DND-41 (cell line): ENCODE data around the gene CYP2A13.

ENCODE experiments used
- EZH2 ChIP-seq: IDR thresholded peaks from 3 replicates; pipeline ENCODE4 v1.6.1; 2012; ENCODE audit warnings: borderline replicate concordance, low read depth, mild to moderate bottlenecking, moderate library complexity, low read length, inconsistent platforms; ENCODE audit not compliant: severe bottlenecking
- TF ChIP-seq, protein P1 (sequence below): IDR thresholded peaks from 2 replicates; pipeline ENCODE4 v1.5.1; 2012; ENCODE audit warnings: borderline replicate concordance, low read length, moderate library complexity, mild to moderate bottlenecking; ENCODE audit not compliant: poor library complexity, severe bottlenecking; ENCODE audit errors: extremely low read depth

- TF ChIP-seq, protein P1, sequence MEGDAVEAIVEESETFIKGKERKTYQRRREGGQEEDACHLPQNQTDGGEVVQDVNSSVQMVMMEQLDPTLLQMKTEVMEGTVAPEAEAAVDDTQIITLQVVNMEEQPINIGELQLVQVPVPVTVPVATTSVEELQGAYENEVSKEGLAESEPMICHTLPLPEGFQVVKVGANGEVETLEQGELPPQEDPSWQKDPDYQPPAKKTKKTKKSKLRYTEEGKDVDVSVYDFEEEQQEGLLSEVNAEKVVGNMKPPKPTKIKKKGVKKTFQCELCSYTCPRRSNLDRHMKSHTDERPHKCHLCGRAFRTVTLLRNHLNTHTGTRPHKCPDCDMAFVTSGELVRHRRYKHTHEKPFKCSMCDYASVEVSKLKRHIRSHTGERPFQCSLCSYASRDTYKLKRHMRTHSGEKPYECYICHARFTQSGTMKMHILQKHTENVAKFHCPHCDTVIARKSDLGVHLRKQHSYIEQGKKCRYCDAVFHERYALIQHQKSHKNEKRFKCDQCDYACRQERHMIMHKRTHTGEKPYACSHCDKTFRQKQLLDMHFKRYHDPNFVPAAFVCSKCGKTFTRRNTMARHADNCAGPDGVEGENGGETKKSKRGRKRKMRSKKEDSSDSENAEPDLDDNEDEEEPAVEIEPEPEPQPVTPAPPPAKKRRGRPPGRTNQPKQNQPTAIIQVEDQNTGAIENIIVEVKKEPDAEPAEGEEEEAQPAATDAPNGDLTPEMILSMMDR, result no peak
- TF ChIP-seq EZH2, result no peak
Measured at GRCh38 chr19:41114132-41114531, 25.9 kb downstream of the CYP2A13 start, which contains the start of gene CYP2F1.
